K562 treated with DMSO at 1 percent for 48 hours (cell line): ENCODE measurements around the gene HTATIP2. TPM values are rescaled to one million over a fixed set of nuclear protein-coding genes. Genes with fewer than 3 reads are reported as not detected.

ENCODE experiments used
- total RNA-seq: library from RNA; unstranded; fragments of 300-600 nt; gene quantifications from 2 replicates; pipeline ENCODE4 v1.2.3, GENCODE V29; 2022; ENCODE audit warnings: low replicate concordance; ENCODE audit errors: extremely low read depth

HTATIP2 gene
- total RNA-seq, result not detected in 2 replicates

GRCh38 chr11:20363500-20364340, at the start of gene HTATIP2:
Gene HTATIP2, plus strand, starts transcription at chr11:20363714. Its CDS starts 524 bp downstream, at chr11:20364238.

DNA sequence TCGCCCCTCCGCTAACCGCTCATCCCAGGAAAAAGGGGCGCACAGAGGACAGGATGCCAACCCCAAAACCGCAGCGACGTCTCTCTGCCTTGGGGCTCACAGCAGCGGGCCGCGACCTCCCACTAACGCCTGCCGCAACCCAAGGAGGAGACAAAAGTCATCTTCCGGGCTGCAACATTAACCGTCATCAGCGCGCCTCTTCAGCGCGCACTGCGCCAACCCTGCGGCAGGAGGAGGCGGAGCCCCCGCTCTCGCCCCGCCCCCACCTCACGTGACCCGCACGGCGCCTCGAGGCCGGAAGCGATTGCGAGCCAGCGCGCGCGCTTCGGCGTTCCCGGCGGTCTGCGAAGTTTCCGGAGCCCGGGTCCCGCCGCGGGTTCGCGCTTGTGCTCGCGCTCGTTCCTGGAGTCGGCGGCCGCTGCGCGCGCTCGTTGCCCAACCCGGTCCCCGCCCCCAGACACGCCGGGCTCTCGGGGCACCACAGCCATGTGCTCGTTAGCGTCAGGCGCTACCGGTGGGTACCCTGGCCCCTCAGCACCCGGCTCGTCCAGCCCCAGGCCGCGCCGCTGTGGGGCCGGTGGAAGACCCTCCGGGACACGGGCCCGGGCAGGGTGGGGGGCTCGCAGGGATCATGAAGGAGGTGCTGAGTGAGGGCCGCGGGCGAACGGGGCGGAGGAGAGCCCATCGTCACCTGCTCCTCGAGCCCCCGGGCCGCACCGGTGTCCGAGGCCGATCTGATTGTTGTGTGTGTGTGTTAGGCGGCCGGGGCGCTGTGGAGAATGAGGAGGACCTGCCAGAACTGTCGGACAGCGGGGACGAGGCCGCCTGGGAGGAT, 24.0 kb downstream of the HTATIP2 start, which contains the start of gene PRMT3:
Gene PRMT3 (plus strand): TSS at position 456 of the 835 bp plus-strand sequence. CDS start 31 bp downstream, at position 487.

Other genes with a start within 250 kb of the HTATIP2 start
- not detected in 2 replicates for gene DBX1, start 203.2 kb upstream of the HTATIP2 start, total RNA-seq
- not detected in 2 replicates for gene PRMT3, start 24.0 kb downstream of the HTATIP2 start, total RNA-seq
- not detected in 2 replicates for gene SLC6A5, start 235.9 kb downstream of the HTATIP2 start, total RNA-seq